Lower leg skin (tissue), 3 donors: Measurements from ENCODE around the gene PLCE1.

Experiments
- POLR2A ChIP-seq, 2 donors: fragments of 450-650 bp; IDR thresholded peaks; one replicate each; pipeline ENCODE4 v1.6.1; 2016 to 2017; ENCODE audit warnings: antibody characterized with exemption in 2 of 2, mild to moderate bottlenecking in 1 of 2, moderate library complexity in 1 of 2
- TF ChIP-seq, protein P1 (sequence below), 3 donors: fragments of 450-650 bp; IDR thresholded peaks; one replicate each; pipeline ENCODE4 v1.5.1; 2016; ENCODE audit warnings: antibody characterized with exemption in 3 of 3, mild to moderate bottlenecking in 3 of 3, moderate library complexity in 2 of 3

DNA sequence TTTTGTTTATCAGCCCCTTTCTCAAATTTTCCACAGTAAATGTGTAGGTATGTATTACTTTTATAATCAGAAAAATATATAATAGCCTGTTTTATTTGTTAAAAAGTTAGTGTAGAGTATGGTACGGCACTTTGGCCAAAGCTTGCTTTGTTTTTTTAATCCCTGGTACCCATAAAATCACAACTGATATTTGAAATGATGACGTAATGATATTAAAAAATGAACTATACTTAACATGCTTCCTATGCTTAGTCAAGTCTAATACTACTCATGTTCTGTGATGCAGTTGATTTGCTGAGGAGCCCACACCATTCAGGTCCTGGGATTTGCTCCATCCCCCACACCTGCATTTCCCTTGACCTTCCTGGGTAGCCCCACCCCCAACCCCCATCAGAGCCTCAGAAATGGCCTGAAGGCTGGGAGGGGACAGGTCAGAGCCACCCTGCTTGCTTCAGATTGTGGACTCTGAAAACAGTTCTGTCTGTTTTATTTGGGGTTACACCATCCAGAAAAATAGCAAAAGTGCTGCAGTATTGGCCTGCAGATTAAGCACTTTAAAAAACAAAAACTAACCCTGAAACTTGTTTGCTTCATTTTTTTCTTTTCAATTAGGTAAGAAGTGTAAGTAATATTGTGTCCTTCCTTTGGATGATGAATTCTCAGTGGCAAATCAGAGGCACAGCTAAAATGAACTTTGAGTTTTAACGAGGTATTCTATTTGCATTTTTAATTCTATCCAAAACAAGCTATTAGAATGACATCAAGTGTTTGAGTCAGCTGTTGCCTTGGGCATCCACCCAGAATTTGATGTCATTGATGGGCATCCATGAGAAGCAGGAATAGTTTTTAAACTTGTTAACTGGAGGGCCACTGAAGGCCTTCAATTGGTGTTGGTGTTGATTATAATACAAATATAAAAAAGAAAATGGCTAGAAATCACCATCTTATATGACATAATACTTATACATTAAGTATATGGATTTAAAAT, 23.3 kb downstream of the PLCE1 start:
- TF ChIP-seq, protein P1, sequence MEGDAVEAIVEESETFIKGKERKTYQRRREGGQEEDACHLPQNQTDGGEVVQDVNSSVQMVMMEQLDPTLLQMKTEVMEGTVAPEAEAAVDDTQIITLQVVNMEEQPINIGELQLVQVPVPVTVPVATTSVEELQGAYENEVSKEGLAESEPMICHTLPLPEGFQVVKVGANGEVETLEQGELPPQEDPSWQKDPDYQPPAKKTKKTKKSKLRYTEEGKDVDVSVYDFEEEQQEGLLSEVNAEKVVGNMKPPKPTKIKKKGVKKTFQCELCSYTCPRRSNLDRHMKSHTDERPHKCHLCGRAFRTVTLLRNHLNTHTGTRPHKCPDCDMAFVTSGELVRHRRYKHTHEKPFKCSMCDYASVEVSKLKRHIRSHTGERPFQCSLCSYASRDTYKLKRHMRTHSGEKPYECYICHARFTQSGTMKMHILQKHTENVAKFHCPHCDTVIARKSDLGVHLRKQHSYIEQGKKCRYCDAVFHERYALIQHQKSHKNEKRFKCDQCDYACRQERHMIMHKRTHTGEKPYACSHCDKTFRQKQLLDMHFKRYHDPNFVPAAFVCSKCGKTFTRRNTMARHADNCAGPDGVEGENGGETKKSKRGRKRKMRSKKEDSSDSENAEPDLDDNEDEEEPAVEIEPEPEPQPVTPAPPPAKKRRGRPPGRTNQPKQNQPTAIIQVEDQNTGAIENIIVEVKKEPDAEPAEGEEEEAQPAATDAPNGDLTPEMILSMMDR (IDR thresholded peaks at IDR 0.05): no peak
- TF ChIP-seq POLR2A (IDR thresholded peaks at IDR 0.05): no peak
